Stimulated activated CD4-positive, alpha-beta T cell treated with anti-CD3 and anti-CD28 coated beads, Interleukin-4, amount 100 ng/mL, for 1 hour (primary cell): ENCODE results near the gene EPB41L4B.

Source experiments
- DNase-seq: peaks from one replicate; pipeline ENCODE4 v3.0.0-alpha.2; 2020

Gene EPB41L4B

GRCh38 chr9:109267555-109267954 lies 53.3 kb downstream of the EPB41L4B start:
- no peak for DNase-seq

GRCh38 chr9:109264877-109265587 lies 55.8 kb downstream of the EPB41L4B start:
- DNase-seq: no peak

- no peak for DNase-seq
These were observed 57.5 kb downstream of the EPB41L4B start for GRCh38 chr9:109263358-109263757.

GRCh38 chr9:109258481-109259302 lies 62.2 kb downstream of the EPB41L4B start:
- DNase-seq: no peak

GRCh38 chr9:109256336-109256735 lies 64.5 kb downstream of the EPB41L4B start:
- DNase-seq: no peak

- DNase-seq: no peak
These were observed 65.5 kb downstream of the EPB41L4B start for GRCh38 chr9:109255394-109255793.

- no peak for DNase-seq
These were observed 66.5 kb downstream of the EPB41L4B start for GRCh38 chr9:109254317-109254716.

- DNase-seq: no peak
These were observed 67.1 kb downstream of the EPB41L4B start for GRCh38 chr9:109253637-109254284.

GRCh38 chr9:109253241-109253636 lies 67.6 kb downstream of the EPB41L4B start:
- DNase-seq: no peak

- DNase-seq: no peak
These were observed 68.6 kb downstream of the EPB41L4B start for GRCh38 chr9:109252291-109252690.

GRCh38 chr9:109251776-109252106 lies 69.1 kb downstream of the EPB41L4B start:
- no peak for DNase-seq

GRCh38 chr9:109251080-109251775 lies 69.6 kb downstream of the EPB41L4B start:
- DNase-seq: no peak

GRCh38 chr9:109250771-109251079 lies 70.1 kb downstream of the EPB41L4B start:
- DNase-seq: no peak

GRCh38 chr9:109250311-109250741 lies 70.5 kb downstream of the EPB41L4B start:
- DNase-seq: no peak

- no peak for DNase-seq
These were observed 71.2 kb downstream of the EPB41L4B start for GRCh38 chr9:109249615-109250014.

GRCh38 chr9:109248133-109248581 lies 72.7 kb downstream of the EPB41L4B start:
- DNase-seq: no peak

- DNase-seq: no peak
These were observed 73.6 kb downstream of the EPB41L4B start for GRCh38 chr9:109247228-109247627.

GRCh38 chr9:109246533-109246932 lies 74.3 kb downstream of the EPB41L4B start:
- no peak for DNase-seq

- no peak for DNase-seq
These were observed 75.5 kb downstream of the EPB41L4B start for GRCh38 chr9:109245310-109245897.

- DNase-seq: peak; percentile 67
These were observed 76.4 kb downstream of the EPB41L4B start for GRCh38 chr9:109244179-109245132.

- no peak for DNase-seq
These were observed 78.1 kb downstream of the EPB41L4B start for GRCh38 chr9:109242741-109243140.

- no peak for DNase-seq
These were observed 78.8 kb downstream of the EPB41L4B start for GRCh38 chr9:109242014-109242413.
